Measurements from ENCODE around the gene PCP2.

Gene PCP2

GRCh38 chr19:7618771-7619510 lies 14.6 kb downstream of the PCP2 start:
- no peak for DNase-seq

GRCh38 chr19:7618348-7618747 lies 15.2 kb downstream of the PCP2 start:
- no peak for DNase-seq

GRCh38 chr19:7617735-7618134 lies 15.8 kb downstream of the PCP2 start:
- DNase-seq: no peak

GRCh38 chr19:7617172-7617571 lies 16.3 kb downstream of the PCP2 start:
- no peak for DNase-seq

GRCh38 chr19:7614859-7615741 lies 18.4 kb downstream of the PCP2 start:
- DNase-seq: no peak

- no peak for DNase-seq
These were observed 20.9 kb downstream of the PCP2 start for GRCh38 chr19:7612282-7613274.

GRCh38 chr19:7611541-7612279 lies 21.8 kb downstream of the PCP2 start:
- no peak for DNase-seq

GRCh38 chr19:7610491-7611240 lies 22.9 kb downstream of the PCP2 start:
- no peak for DNase-seq

- no peak for DNase-seq
These were observed 25.5 kb downstream of the PCP2 start for GRCh38 chr19:7607874-7608560.

GRCh38 chr19:7607212-7607873 lies 26.2 kb downstream of the PCP2 start:
- DNase-seq: no peak

GRCh38 chr19:7606289-7606688 lies 27.2 kb downstream of the PCP2 start:
- no peak for DNase-seq

- no peak for DNase-seq
These were observed 27.9 kb downstream of the PCP2 start for GRCh38 chr19:7605490-7606222.

- DNase-seq: no peak
These were observed 29.6 kb downstream of the PCP2 start for GRCh38 chr19:7603919-7604318.

GRCh38 chr19:7602935-7603497 lies 30.5 kb downstream of the PCP2 start:
- DNase-seq: no peak

- DNase-seq: no peak
These were observed 31.1 kb downstream of the PCP2 start for GRCh38 chr19:7602240-7602934.

GRCh38 chr19:7600721-7601120 lies 32.8 kb downstream of the PCP2 start:
- DNase-seq: no peak

GRCh38 chr19:7598180-7598579 lies 35.3 kb downstream of the PCP2 start:
- DNase-seq: no peak

GRCh38 chr19:7597689-7598088 lies 35.8 kb downstream of the PCP2 start:
- no peak for DNase-seq

All from 8988T (cell line).